GM23338 (cell line): ENCODE data around the gene PBLD. TPM values are rescaled to one million over a fixed set of nuclear protein-coding genes. Genes with fewer than 3 reads are reported as not detected.
"Not testable (repeated sequence)": the region's sequence is repeated elsewhere in the genome, so short reads cannot be mapped to it uniquely, and the experiment has no call there.

ENCODE experiments used
- ATAC-seq: fragments of 200-7000 bp; cut with Tn5 transposase; 3 replicates; pipeline ENCODE4 v1.9.1; 2020
- DNase-seq: peaks from one replicate; pipeline ENCODE4 v3.0.0-alpha.2; 2015; ENCODE audit warnings: low spot score
- H2AFZ ChIP-seq: fragments of 200-600 bp; sonication (generic); 2 replicates; pipeline ENCODE4 v1.8.0; 2016; ENCODE audit warnings: antibody characterized with exemption, mild to moderate bottlenecking, moderate library complexity
- H3F3A ChIP-seq: fragments of 200-600 bp; sonication (generic); replicated peaks from 2 replicates; pipeline ENCODE4 v1.8.0; 2017; ENCODE audit warnings: antibody characterized with exemption, mixed run types, low read depth
- H3K27ac ChIP-seq: fragments of 200-600 bp; sonication (generic); 2 replicates; pipeline ENCODE4 v1.6.1; 2016; ENCODE audit warnings: low read depth
- H3K27me3 ChIP-seq: fragments of 200-600 bp; sonication (generic); 2 replicates; pipeline ENCODE4 v1.8.0; 2016; ENCODE audit warnings: mild to moderate bottlenecking, mixed run types, moderate library complexity; ENCODE audit not compliant: insufficient read depth
- H3K36me3 ChIP-seq: fragments of 200-600 bp; sonication (generic); 2 replicates; pipeline ENCODE4 v1.8.0; 2016; ENCODE audit warnings: mild to moderate bottlenecking; ENCODE audit not compliant: insufficient read depth
- H3K4me1 ChIP-seq: fragments of 200-600 bp; sonication (generic); 2 replicates; pipeline ENCODE4 v1.8.0; 2016; ENCODE audit warnings: mild to moderate bottlenecking, moderate library complexity; ENCODE audit not compliant: insufficient read depth
- H3K4me2 ChIP-seq: fragments of 200-600 bp; sonication (generic); 2 replicates; pipeline ENCODE4 v1.7.1; 2017; ENCODE audit warnings: mixed run types
- H3K4me3 ChIP-seq: fragments of 200-600 bp; sonication (generic); 2 replicates; pipeline ENCODE4 v1.6.1; 2016; ENCODE audit warnings: mixed run types
- H3K79me2 ChIP-seq: fragments of 200-600 bp; sonication (generic); replicated peaks from 2 replicates; pipeline ENCODE4 v1.8.0; 2017; ENCODE audit warnings: mild to moderate bottlenecking; ENCODE audit not compliant: insufficient read depth
- H3K9me2 ChIP-seq: fragments of 200-600 bp; sonication (generic); 2 replicates; pipeline ENCODE4 v1.8.0; 2017; ENCODE audit not compliant: insufficient read depth
- H4K20me1 ChIP-seq: fragments of 200-600 bp; sonication (generic); replicated peaks from 2 replicates; pipeline ENCODE4 v1.8.0; 2017; ENCODE audit warnings: mild to moderate bottlenecking; ENCODE audit not compliant: insufficient read depth
- H3K27ac Mint-ChIP-seq: 2 replicates; pipeline ENCODE4 v1.8.0; 2020; ENCODE audit warnings: inconsistent platforms, mild to moderate bottlenecking, moderate library complexity, mixed read lengths
- H3K27me3 Mint-ChIP-seq: 3 replicates; pipeline ENCODE4 v1.8.0; 2022; ENCODE audit warnings: low read depth, mild to moderate bottlenecking, moderate library complexity, mixed read lengths, inconsistent platforms; ENCODE audit not compliant: insufficient read depth, poor library complexity
- H3K36me3 Mint-ChIP-seq: 3 replicates; pipeline ENCODE4 v1.8.0; 2021; ENCODE audit warnings: low read depth, mild to moderate bottlenecking, inconsistent platforms, moderate library complexity, mixed read lengths
- H3K4me1 Mint-ChIP-seq: 3 replicates; pipeline ENCODE4 v1.8.0; 2020; ENCODE audit warnings: mild to moderate bottlenecking, inconsistent platforms, mixed read lengths
- H3K4me3 Mint-ChIP-seq: 3 replicates; pipeline ENCODE4 v1.8.0; 2021; ENCODE audit warnings: moderate library complexity, mild to moderate bottlenecking, inconsistent platforms, mixed read lengths
- H3K9me3 Mint-ChIP-seq: 3 replicates; pipeline ENCODE4 v1.8.0; 2020; ENCODE audit warnings: moderate library complexity, mild to moderate bottlenecking, inconsistent platforms, mixed read lengths
- CREB1 ChIP-seq: fragments of 250-450 bp; sonication (Bioruptor Pico); IDR thresholded peaks from 2 replicates; pipeline ENCODE4 v1.5.0; 2020; ENCODE audit warnings: low read depth, mild to moderate bottlenecking, moderate library complexity
- CTCF ChIP-seq, 2 experiments: fragments of 200-600 bp in 1 of 2; sonication (generic) in 1 of 2; conservative IDR thresholded peaks; 2 replicates each; pipeline versions ENCODE4 v1.5.1 to v1.6.1; 2016 to 2017; ENCODE audit warnings: antibody characterized with exemption in 2 of 2, low read depth in 2 of 2, mild to moderate bottlenecking in 2 of 2, moderate library complexity in 1 of 2
- EZH2 ChIP-seq: fragments of 200-600 bp; sonication (generic); IDR thresholded peaks from one replicate; pipeline ENCODE4 v1.8.0; 2017; ENCODE audit warnings: antibody characterized with exemption, mild to moderate bottlenecking, low read depth; ENCODE audit not compliant: unreplicated experiment
- EZH2phosphoT487 ChIP-seq: fragments of 200-600 bp; sonication (generic); IDR thresholded peaks from one replicate; pipeline ENCODE4 v1.8.1; 2018; ENCODE audit warnings: antibody characterized with exemption; ENCODE audit not compliant: unreplicated experiment
- NANOG ChIP-seq: IDR thresholded peaks from 2 replicates; pipeline ENCODE4 v1.6.1; 2016; ENCODE audit warnings: antibody characterized with exemption, borderline replicate concordance
- REST ChIP-seq: IDR thresholded peaks from one replicate; pipeline ENCODE4 v1.6.1; 2018; ENCODE audit warnings: antibody characterized with exemption; ENCODE audit not compliant: unreplicated experiment
- STAT1 ChIP-seq: IDR thresholded peaks from one replicate; pipeline ENCODE4 v1.6.1; 2016; ENCODE audit warnings: antibody characterized with exemption; ENCODE audit not compliant: unreplicated experiment
- ZNF331 ChIP-seq: fragments of 250-450 bp; sonication (Bioruptor Pico); IDR thresholded peaks from 2 replicates; pipeline ENCODE4 v1.5.0; 2020; ENCODE audit warnings: low read depth, mild to moderate bottlenecking, moderate library complexity
- polyA plus RNA-seq: library from polyadenylated mRNA; unstranded; fragments of >200 nt; fragmentation: Nextera tagmentation; extraction: Ambion mirVana; gene quantifications from 2 replicates; pipeline ENCODE4 v1.2.1, GENCODE V29; 2016
- total RNA-seq: library from RNA; depleted of rRNA; stranded (reverse); fragments of >200 nt; shearing (Covaris generic); gene quantifications from 2 replicates; pipeline ENCODE4 v1.2.3, GENCODE V29; 2014
- TF ChIP-seq, protein P1 (sequence below): IDR thresholded peaks from 2 replicates; pipeline ENCODE4 v1.6.1; 2016; ENCODE audit warnings: antibody characterized with exemption

The PBLD gene
- total and polyA plus RNA-seq, 2 experiments from 2014 or later: 0.90 to 1.5 TPM

GRCh38 chr10:68284062-68285001 lies 48.4 kb downstream of the PBLD start (continued):
- TF ChIP-seq REST (no peak), EZH2phosphoT487 (no peak), CREB1 (CRISPR knock-in tag) (no peak), ZNF331 (no peak), CTCF (conservative IDR thresholded peaks at IDR 0.05; ENCODE audit: low read depth in 2 of 2) (no peak), EZH2 (no peak)
- TF ChIP-seq, protein P1, sequence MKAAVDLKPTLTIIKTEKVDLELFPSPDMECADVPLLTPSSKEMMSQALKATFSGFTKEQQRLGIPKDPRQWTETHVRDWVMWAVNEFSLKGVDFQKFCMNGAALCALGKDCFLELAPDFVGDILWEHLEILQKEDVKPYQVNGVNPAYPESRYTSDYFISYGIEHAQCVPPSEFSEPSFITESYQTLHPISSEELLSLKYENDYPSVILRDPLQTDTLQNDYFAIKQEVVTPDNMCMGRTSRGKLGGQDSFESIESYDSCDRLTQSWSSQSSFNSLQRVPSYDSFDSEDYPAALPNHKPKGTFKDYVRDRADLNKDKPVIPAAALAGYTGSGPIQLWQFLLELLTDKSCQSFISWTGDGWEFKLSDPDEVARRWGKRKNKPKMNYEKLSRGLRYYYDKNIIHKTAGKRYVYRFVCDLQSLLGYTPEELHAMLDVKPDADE: no peak

DNA sequence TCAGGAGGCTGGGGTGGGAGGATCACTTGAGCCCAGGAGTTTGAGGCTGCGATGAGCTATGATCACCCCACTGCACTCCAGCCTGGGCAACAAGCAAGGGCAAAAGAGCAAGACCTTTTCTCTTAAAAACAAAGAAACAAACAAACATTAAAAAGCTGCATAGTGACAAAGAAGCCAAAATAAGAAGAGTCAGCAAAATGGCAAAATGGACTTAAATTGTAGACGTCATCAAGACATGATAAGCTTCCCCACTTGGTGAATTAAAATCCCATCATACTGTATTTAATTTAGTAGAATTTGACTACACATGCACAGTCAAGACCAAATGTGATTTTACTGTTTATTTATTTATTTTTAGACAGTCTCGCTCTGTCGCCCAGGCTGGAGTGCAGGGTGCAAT lies 52.0 kb downstream of the PBLD start:
- no peak overlapping the region for H2AFZ ChIP-seq
- Mint-ChIP-seq H3K4me1 (no peaks in the 10 kb centered on the region), H3K36me3 (peaks cover 28% of the 10 kb centered on the region), H3K4me3 (no peak overlapping the region), H3K27me3 (peaks cover 1% of the 10 kb centered on the region), H3K9me3 (peaks cover 41% of the 10 kb centered on the region), H3K27ac (no peak overlapping the region)
- H3K4me1 ChIP-seq: no peaks in the 10 kb centered on the region
- no peak overlapping the region for H3K4me3 ChIP-seq
- H3K27me3 ChIP-seq: no peaks in the 10 kb centered on the region
- no peaks in the 10 kb centered on the region for H3F3A ChIP-seq
- H3K79me2 ChIP-seq: no peaks in the 10 kb centered on the region
- TF ChIP-seq CREB1 (CRISPR knock-in tag) (no peak), CTCF (conservative IDR thresholded peaks at IDR 0.05; ENCODE audit: low read depth in 2 of 2) (no peak), NANOG (no peak), STAT1 (no peak)
- no peak for DNase-seq
- no peak overlapping the region for H3K27ac ChIP-seq
- H4K20me1 ChIP-seq: no peaks in the 10 kb centered on the region
- H3K9me2 ChIP-seq: no peaks in the 10 kb centered on the region
- ATAC-seq: no peak
- no peak overlapping the region for H3K4me2 ChIP-seq
- H3K36me3 ChIP-seq: 0 out of 2 replicates have a peak, but pooled peaks cover 4% of the 10 kb centered on the region

DNA sequence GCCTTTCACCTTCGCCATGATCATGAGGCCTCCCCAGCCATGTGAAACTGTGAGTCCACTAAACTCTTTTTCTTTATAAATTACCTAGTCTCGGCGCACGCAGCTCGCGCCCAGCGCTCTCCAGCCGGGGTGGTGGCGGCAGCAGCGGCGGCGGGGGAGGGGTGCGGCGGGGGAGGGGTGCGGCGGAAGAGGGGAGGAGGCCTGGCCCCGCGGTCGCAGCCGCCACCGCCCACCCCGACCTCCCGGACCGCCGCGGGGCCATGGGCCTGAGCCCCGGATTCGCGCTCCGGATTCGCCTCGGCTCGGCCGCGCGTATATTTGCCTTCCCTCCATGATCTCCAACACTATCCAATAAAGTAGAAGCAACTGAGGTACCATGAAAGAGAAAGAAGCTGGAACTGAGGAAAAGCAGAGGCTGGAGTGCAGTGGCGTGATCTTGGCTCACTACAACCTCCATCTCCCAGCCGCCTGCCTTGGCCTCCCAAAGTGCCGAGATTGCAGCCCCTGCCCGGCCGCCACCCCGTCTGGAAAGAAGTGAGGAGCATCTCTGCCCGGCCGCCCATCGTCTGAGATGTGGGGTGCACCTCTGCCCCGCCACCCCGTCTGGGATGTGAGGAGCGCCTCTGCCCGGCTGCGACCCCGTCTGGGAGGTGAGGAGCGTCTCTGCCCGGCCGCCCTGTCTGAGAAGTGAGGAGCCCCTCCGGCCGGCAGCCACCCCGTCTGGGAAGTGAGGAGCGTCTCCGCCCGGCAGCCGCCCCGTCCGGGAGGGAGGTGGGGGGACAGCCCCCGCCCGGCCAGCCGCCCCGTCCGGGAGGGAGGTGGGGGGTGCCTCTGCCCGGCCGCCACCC lies 53.6 kb downstream of the PBLD start:
- not testable (repeated sequence) for H3K4me1 ChIP-seq, H2AFZ ChIP-seq, H4K20me1 ChIP-seq, H3K27ac Mint-ChIP-seq, H3K4me1 Mint-ChIP-seq, H3K27ac ChIP-seq, H3K4me3 Mint-ChIP-seq, H3K9me2 ChIP-seq, H3K4me2 ChIP-seq, H3K79me2 ChIP-seq, H3K4me3 ChIP-seq, H3K27me3 ChIP-seq, H3K36me3 ChIP-seq, H3K27me3 Mint-ChIP-seq, DNase-seq, ATAC-seq, H3F3A ChIP-seq
- H3K9me3 Mint-ChIP-seq: peaks cover 41% of the 10 kb centered on the region
- H3K36me3 Mint-ChIP-seq: peaks cover 28% of the 10 kb centered on the region
